Activated T-cell treated with anti-CD3 and anti-CD28 coated beads, Interleukin-2, amount 50 U/mL, for 24 hours (primary cell): Measurements from ENCODE around the gene GAS6.

Experiments used
- DNase-seq: peaks from one replicate; pipeline ENCODE4 v3.0.0-alpha.2; 2020
- H3K27ac Mint-ChIP-seq: 2 replicates; pipeline ENCODE4 v1.8.0; 2020; ENCODE audit warnings: mild to moderate bottlenecking, mixed read lengths
- H3K27me3 Mint-ChIP-seq: 2 replicates; pipeline ENCODE4 v1.8.0; 2020; ENCODE audit warnings: mixed read lengths
- H3K36me3 Mint-ChIP-seq: 2 replicates; pipeline ENCODE4 v1.8.0; 2020; ENCODE audit warnings: low read depth, mixed read lengths
- H3K4me1 Mint-ChIP-seq: 2 replicates; pipeline ENCODE4 v1.8.0; 2020; ENCODE audit warnings: low read depth, mixed read lengths
- H3K4me3 Mint-ChIP-seq: 2 replicates; pipeline ENCODE4 v1.8.0; 2020; ENCODE audit warnings: mild to moderate bottlenecking, moderate library complexity, mixed read lengths
- H3K9me3 Mint-ChIP-seq: 2 replicates; pipeline ENCODE4 v1.8.0; 2020; ENCODE audit warnings: mixed read lengths

The GAS6 gene

GRCh38 chr13:113813749-113814434 lies 50.0 kb downstream of the GAS6 start:
- no peaks in the 10 kb centered on the region for H3K27me3 Mint-ChIP-seq
- H3K27ac Mint-ChIP-seq, result no peak overlapping the region
- peaks cover 21% of the 10 kb centered on the region for H3K4me1 Mint-ChIP-seq
- peaks cover 19% of the 10 kb centered on the region for H3K36me3 Mint-ChIP-seq
- no peak for DNase-seq
- peak overlapping the region; percentile 20 for H3K4me3 Mint-ChIP-seq
- H3K9me3 Mint-ChIP-seq, result no peaks in the 10 kb centered on the region

DNA sequence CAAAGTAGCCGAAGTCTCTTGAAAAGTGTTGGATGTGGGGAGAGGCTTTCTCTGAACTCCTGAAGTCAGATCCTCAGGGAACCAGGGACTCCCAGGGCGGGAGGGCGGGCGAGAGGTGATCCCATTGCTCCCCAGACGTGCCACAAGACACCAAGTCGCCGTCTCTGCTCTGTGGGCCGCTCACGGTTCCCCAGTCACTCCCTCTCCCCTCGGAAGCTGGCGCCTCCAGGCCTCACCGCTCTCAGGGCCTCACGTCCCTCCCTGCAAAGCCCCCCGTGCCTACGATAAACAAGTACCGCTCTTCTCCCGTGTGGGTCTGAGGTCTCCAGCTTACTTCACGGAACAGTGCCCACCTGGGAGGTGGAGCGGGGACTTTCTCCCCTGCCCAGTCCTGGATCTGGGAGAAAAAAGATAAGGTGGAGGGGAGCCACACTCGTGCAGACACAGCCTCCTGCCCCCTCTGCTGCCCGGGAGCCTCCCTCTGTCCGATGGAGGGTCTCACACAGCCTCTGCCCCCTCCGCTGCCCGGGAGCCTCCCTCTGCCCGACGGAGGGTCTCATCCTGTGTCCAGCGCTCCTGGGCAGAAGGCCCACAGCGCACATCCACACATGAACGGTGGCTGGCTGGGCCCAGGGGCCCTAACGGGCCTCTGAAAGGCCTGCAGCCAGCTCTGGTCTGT lies 50.7 kb downstream of the GAS6 start:
- Mint-ChIP-seq H3K36me3 (peaks cover 17% of the 10 kb centered on the region), H3K9me3 (peaks cover 4% of the 10 kb centered on the region), H3K4me3 (no peak overlapping the region), H3K27me3 (no peaks in the 10 kb centered on the region), H3K4me1 (peaks cover 21% of the 10 kb centered on the region), H3K27ac (no peak overlapping the region)
- no peak for DNase-seq

- peaks cover 18% of the 10 kb centered on the region for H3K4me1 Mint-ChIP-seq
- no peaks in the 10 kb centered on the region for H3K27me3 Mint-ChIP-seq
- H3K4me3 Mint-ChIP-seq, result no peak overlapping the region
- peaks cover 8% of the 10 kb centered on the region for H3K9me3 Mint-ChIP-seq
- DNase-seq, result no peak
- H3K36me3 Mint-ChIP-seq, result peaks cover 13% of the 10 kb centered on the region
- H3K27ac Mint-ChIP-seq, result no peak overlapping the region
These were observed 51.5 kb downstream of the GAS6 start for GRCh38 chr13:113812178-113813040.

DNA sequence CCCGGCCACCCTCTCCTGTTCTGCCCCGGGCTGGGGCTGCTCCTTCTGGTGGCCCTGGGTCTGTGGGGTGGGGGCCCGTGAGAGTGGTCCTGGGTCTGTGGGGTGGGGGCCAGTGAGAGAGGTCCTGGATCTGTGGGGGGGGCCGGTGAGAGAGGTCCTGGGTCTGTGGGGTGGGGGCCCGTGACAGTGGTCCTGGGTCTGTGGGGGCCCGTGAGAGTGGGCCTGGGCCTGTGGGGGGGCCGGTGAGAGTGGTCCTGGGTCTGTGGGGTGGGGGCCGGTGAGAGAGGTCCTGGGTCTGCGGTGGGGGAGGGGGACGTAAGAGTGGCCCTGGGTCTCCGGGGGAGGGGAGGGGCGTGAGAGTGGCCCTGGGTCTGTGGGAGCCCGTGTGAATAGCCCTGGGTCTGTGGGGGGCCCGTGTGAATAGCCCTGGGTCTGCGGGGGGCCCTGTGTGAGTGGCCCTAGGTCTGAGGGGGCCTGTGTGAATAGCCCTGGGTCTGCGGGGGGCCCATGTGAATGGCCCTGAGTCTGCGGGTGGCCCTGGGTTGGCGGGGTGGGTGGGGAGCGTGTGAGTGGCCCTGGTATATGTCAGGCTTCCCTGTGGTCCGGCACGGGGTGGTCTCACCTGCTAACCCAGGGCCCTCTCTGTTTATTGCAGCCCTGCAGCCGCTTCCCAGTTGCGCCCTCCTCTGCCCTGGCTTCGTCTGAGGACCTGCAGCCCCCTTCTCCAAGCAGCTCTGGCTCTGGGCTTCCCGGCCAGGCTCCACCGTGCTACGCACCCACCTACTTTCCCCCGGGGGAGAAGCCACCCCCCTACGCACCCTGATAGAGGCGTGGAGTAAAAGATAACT lies 52.6 kb downstream of the GAS6 start:
- Mint-ChIP-seq H3K9me3 (peaks cover 8% of the 10 kb centered on the region), H3K27ac (no peak overlapping the region), H3K36me3 (peaks cover 8% of the 10 kb centered on the region), H3K4me1 (peaks cover 10% of the 10 kb centered on the region), H3K4me3 (no peak overlapping the region), H3K27me3 (no peaks in the 10 kb centered on the region)
- DNase-seq, result no peak

DNA sequence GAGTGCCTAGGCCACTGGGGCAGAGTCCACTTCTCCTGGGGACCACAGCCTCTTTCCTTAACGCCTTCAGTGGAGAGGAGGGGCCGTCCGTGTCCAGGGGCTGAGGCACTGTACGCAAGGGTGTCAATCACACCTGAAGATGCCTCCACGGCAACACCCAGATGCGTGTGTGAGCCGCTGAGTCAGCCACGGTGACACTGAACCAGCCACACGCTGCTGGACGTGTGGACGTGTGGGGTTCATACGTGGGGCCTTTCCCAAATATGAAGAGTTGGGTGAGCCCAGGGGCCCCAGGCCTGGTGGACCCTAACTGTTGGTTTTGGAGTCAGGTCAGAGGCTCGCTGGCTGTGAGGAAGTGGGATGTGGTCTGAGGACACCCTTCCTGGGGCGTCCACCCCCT lies 53.2 kb downstream of the GAS6 start:
- Mint-ChIP-seq H3K4me3 (no peak overlapping the region), H3K36me3 (peaks cover 2% of the 10 kb centered on the region), H3K27me3 (no peaks in the 10 kb centered on the region), H3K4me1 (peaks cover 3% of the 10 kb centered on the region), H3K9me3 (peaks cover 8% of the 10 kb centered on the region), H3K27ac (no peak overlapping the region)
- DNase-seq, result no peak

GRCh38 chr13:113809934-113810333 lies 53.9 kb downstream of the GAS6 start:
- no peak for DNase-seq
- Mint-ChIP-seq H3K27me3 (no peaks in the 10 kb centered on the region), H3K9me3 (peaks cover 8% of the 10 kb centered on the region), H3K36me3 (no peaks in the 10 kb centered on the region), H3K4me3 (no peak overlapping the region), H3K4me1 (no peaks in the 10 kb centered on the region), H3K27ac (no peak overlapping the region)

DNA sequence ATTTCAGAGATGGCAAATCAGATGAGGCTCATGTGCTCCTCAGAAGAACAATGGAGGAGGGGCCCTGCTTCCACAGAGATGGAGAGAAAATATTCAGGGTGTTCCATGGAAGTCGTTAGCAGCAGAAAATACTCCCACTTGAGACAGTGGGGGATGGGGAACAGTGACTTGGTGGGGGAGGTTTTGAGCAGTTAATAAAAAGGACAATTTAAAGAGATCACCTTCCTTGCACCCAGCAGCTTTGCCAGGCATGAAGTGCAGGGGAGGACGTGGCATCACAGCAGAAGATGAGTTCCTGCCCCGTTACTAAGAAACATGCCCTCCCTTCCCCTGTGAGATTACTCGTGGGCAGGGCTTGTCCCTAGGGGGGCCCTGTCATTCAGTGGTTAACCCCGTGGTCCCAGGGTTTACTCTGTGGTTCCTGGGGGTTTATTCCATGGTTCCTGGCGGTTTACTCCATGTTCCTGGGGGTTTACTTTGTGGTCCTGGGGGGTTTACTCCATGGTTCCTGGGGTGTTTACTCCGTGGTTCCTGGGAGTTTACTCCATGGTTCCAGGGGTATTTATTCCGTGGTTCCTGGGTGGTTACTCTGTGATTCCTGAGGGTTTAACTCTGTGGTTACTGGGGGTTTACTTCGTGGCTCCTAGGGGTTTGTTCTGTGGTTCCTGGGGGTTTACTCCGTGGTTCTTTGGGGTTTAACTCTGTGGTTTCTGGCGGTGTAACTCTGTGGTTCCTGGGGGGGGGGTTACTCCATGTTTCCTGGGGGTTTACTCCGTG lies 55.6 kb downstream of the GAS6 start:
- Mint-ChIP-seq H3K4me3 (no peak overlapping the region), H3K9me3 (peaks cover 8% of the 10 kb centered on the region), H3K27me3 (no peaks in the 10 kb centered on the region), H3K4me1 (no peaks in the 10 kb centered on the region), H3K27ac (no peak overlapping the region), H3K36me3 (no peaks in the 10 kb centered on the region)
- DNase-seq, result no peak

DNA sequence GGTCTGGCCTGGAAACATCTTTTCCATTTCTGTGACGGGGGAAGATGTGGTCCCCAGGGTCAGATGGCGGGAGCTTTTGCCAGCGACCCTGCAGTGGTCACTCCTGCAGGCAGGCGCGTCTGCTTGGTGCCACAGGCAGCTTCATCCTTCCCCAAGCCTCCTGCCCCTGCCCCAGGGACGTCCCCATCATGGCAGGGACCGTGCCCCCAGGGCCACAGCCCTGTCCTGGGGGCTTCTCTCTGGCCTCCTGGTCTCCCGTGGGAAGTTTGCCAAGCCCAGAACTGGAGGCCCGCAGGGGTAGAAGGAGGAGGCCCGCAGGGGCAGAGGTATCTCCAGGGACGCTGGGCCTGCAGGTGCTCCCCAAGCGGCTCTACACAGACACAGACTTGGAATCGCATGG lies 57.4 kb downstream of the GAS6 start:
- no peaks in the 10 kb centered on the region for H3K4me1 Mint-ChIP-seq
- peaks cover 8% of the 10 kb centered on the region for H3K9me3 Mint-ChIP-seq
- H3K4me3 Mint-ChIP-seq, result no peak overlapping the region
- H3K27me3 Mint-ChIP-seq, result peaks cover 4% of the 10 kb centered on the region
- DNase-seq, result no peak
- no peak overlapping the region for H3K27ac Mint-ChIP-seq
- H3K36me3 Mint-ChIP-seq, result no peaks in the 10 kb centered on the region

GRCh38 chr13:113806104-113806471 lies 57.8 kb downstream of the GAS6 start:
- no peak overlapping the region for H3K27ac Mint-ChIP-seq
- DNase-seq, result no peak
- no peaks in the 10 kb centered on the region for H3K36me3 Mint-ChIP-seq
- no peak overlapping the region for H3K4me3 Mint-ChIP-seq
- H3K9me3 Mint-ChIP-seq, result peaks cover 8% of the 10 kb centered on the region
- H3K27me3 Mint-ChIP-seq, result peaks cover 4% of the 10 kb centered on the region
- no peaks in the 10 kb centered on the region for H3K4me1 Mint-ChIP-seq

GRCh38 chr13:113805431-113806103 lies 58.3 kb downstream of the GAS6 start:
- Mint-ChIP-seq H3K4me3 (no peak overlapping the region), H3K27ac (no peak overlapping the region), H3K36me3 (no peaks in the 10 kb centered on the region), H3K27me3 (peaks cover 4% of the 10 kb centered on the region), H3K4me1 (no peaks in the 10 kb centered on the region), H3K9me3 (peaks cover 8% of the 10 kb centered on the region)
- DNase-seq, result no peak

DNA sequence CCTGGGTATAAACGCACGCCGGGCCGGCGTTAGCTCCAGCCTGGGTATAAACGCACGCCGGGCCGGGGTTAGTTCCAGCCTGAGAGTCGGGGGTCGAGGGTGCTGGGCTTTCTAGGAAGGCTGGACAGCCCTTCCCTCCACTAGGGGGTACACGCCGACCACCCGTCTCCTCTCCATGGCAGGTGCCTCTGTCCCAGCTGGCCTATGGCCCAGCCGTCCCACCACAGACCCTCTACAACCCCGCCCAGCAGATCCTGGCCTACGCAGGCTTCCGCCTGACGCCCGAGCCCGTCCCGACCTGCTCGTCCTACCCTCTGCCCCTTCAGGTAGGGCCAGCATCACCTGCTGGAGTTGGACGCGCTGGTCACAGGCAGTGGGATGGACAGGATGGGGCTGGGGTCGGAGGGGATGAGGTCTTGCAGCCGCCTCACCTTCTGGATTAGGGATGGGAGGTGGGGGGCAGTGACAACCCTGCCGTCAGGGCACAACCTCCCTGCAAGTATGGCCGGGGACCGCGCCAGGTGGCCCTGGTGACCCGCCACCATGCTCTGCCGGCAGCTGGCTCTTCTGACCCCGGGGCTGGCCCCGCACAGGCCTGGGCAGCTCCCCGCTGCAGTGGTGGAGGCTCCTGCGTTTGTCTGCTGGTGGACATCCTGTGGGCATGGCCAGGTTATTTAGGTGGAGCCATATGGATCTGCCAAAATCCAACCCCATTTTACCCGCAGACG lies 59.0 kb downstream of the GAS6 start:
- H3K4me1 Mint-ChIP-seq, result no peaks in the 10 kb centered on the region
- no peak overlapping the region for H3K27ac Mint-ChIP-seq
- peaks cover 4% of the 10 kb centered on the region for H3K27me3 Mint-ChIP-seq
- DNase-seq, result no peak
- H3K36me3 Mint-ChIP-seq, result no peaks in the 10 kb centered on the region
- H3K9me3 Mint-ChIP-seq, result peaks cover 8% of the 10 kb centered on the region
- H3K4me3 Mint-ChIP-seq, result no peak overlapping the region

GRCh38 chr13:113804017-113804702 lies 59.7 kb downstream of the GAS6 start:
- H3K4me3 Mint-ChIP-seq, result no peak overlapping the region
- no peak for DNase-seq
- H3K9me3 Mint-ChIP-seq, result peaks cover 8% of the 10 kb centered on the region
- no peaks in the 10 kb centered on the region for H3K36me3 Mint-ChIP-seq
- no peak overlapping the region for H3K27ac Mint-ChIP-seq
- peaks cover 4% of the 10 kb centered on the region for H3K27me3 Mint-ChIP-seq
- H3K4me1 Mint-ChIP-seq, result no peaks in the 10 kb centered on the region
